Measurements from ENCODE around the gene OPN3.

DNA sequence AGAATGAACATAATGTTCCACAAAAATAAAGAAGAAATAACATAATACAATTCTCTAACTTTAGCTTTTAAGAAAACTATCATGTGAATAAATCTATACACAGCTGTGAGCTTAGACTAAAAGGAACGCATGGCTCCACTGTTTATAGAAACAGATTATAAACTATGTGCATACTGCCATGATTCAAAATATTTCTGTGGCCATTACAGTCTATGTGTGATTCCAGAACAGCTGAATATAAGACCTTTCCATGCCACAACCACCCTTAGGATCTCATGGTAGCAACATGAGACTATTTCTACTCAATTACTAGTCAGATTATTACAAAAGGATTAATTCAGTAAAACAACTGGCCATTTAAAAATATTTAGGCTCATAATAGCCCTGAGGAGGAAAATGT lies 3.9 kb downstream of the OPN3 start:
- TF ChIP-seq POLR2A (IDR thresholded peaks at IDR 0.05; ENCODE audit: low read depth, low read length), result no peak
- no peak for TF ChIP-seq TAF1 (IDR thresholded peaks at IDR 0.05; ENCODE audit: low read depth, low read length)
- no peak for TF ChIP-seq SPI1 (IDR thresholded peaks at IDR 0.05; ENCODE audit: low read depth, low read length)
- TF ChIP-seq POLR2AphosphoS5 (IDR thresholded peaks at IDR 0.05; ENCODE audit: low read depth, low read length), result no peak
- no peak for TF ChIP-seq PAX5 (IDR thresholded peaks at IDR 0.05; ENCODE audit: insufficient read depth, low read length, severe bottlenecking)

Data from GM12891 (cell line).